CD4-positive, alpha-beta T cell (primary cell): Measurements from ENCODE around the gene RPL31. TPM values are rescaled to one million over a fixed set of nuclear protein-coding genes. Genes with fewer than 3 reads are reported as not detected.

Experiments used
- ATAC-seq: fragments of 200-7000 bp; cut with Tn5 transposase; one replicate; pipeline ENCODE4 v1.10.0; 2022; ENCODE audit warnings: mild to moderate bottlenecking; ENCODE audit not compliant: poor library complexity
- CTCF ChIA-PET: fragments of 350-600 bp; sonication (Branson Sonifier 250); formaldehyde crosslinking; loops from one replicate; lab custom pipeline; 2021; ENCODE audit warnings: antibody characterized with exemption, inconsistent platforms; lab: Charles Lee
- POLR2A ChIA-PET: fragments of 350-600 bp; sonication (Branson Sonifier 250); formaldehyde crosslinking; loops from one replicate; lab custom pipeline; 2021; ENCODE audit warnings: antibody characterized with exemption, inconsistent platforms; lab: Charles Lee
- DNase-seq, 14 experiments: peaks; one replicate each; pipeline ENCODE4 v3.0.0-alpha.2; 2013 to 2020; ENCODE audit warnings: mixed read lengths in 2 of 14
- H3K27ac ChIP-seq, 2 donors: one replicate each; pipeline versions ENCODE4 v1.5.1 to v1.7.0; 2013; ENCODE audit warnings: low read length in 2 of 2, low read depth in 1 of 2, mild to moderate bottlenecking in 1 of 2
- H3K27me3 ChIP-seq, 2 experiments: 1 replicate in 1 of 2; 2 replicates in 1 of 2; pipeline versions ENCODE4 v1.6.1 to v1.7.0; 2013; ENCODE audit warnings: low read length in 2 of 2, control low read depth in 1 of 2, mild to moderate bottlenecking in 1 of 2, moderate library complexity in 1 of 2; ENCODE audit not compliant: insufficient read depth in 2 of 2, control insufficient read depth in 1 of 2
- H3K36me3 ChIP-seq: one replicate; pipeline ENCODE4 v1.6.1; 2013; ENCODE audit warnings: low read length, control low read depth; ENCODE audit not compliant: insufficient read depth
- H3K4me1 ChIP-seq: one replicate; pipeline ENCODE4 v1.6.1; 2013; ENCODE audit warnings: low read length, control low read depth; ENCODE audit not compliant: insufficient read depth
- H3K4me3 ChIP-seq: one replicate; pipeline ENCODE4 v1.5.1; 2013; ENCODE audit warnings: mild to moderate bottlenecking, low read length, moderate library complexity
- H3K9me3 ChIP-seq, 2 experiments: 1 replicate in 1 of 2; 2 replicates in 1 of 2; pipeline versions ENCODE4 v1.6.1 to v1.7.0; 2013; ENCODE audit warnings: low read length in 2 of 2, mild to moderate bottlenecking in 2 of 2, control low read depth in 1 of 2, moderate library complexity in 1 of 2; ENCODE audit not compliant: control insufficient read depth in 1 of 2, insufficient read depth in 1 of 2
- H3K27ac Mint-ChIP-seq: one replicate; pipeline ENCODE4 v1.8.0; 2020; ENCODE audit warnings: mixed read lengths
- H3K27me3 Mint-ChIP-seq: one replicate; pipeline ENCODE4 v1.8.0; 2021; ENCODE audit warnings: mixed read lengths
- H3K36me3 Mint-ChIP-seq: one replicate; pipeline ENCODE4 v1.8.0; 2021; ENCODE audit warnings: low read depth, mixed read lengths
- H3K4me1 Mint-ChIP-seq: one replicate; pipeline ENCODE4 v1.8.0; 2021; ENCODE audit warnings: low read depth, mixed read lengths
- H3K4me3 Mint-ChIP-seq: one replicate; pipeline ENCODE4 v1.8.0; 2020; ENCODE audit warnings: mild to moderate bottlenecking, mixed read lengths
- H3K9me3 Mint-ChIP-seq: one replicate; pipeline ENCODE4 v1.8.0; 2020; ENCODE audit warnings: mixed read lengths
- intact Hi-C, 2 experiments: fragments of 100-400 bp; cut with DNase I in 1 of 2; cut with micrococcal nuclease in 1 of 2; formaldehyde crosslinking; loops; one replicate each; pipeline versions ENCODE4 v1.15.1 to v1.9.0; 2023 to 2025; cut with DNase I, micrococcal nuclease
- total RNA-seq, 174 experiments: library from RNA in 2 of 174; stranded (reverse) in 2 of 174; gene quantifications; one replicate each; pipeline ENCODE4 v1.2.3 and lab custom pipeline; 2021 to 2026
- TF ChIP-seq, protein P1 (sequence below): fragments of 200-600 bp; IDR thresholded peaks from one replicate; pipeline ENCODE4 v1.8.0; 2022; ENCODE audit warnings: antibody characterized with exemption, mild to moderate bottlenecking

RPL31 gene
- total RNA-seq, 2 experiments from 2014 or later = 2,901 to 2,913 TPM

- TF ChIP-seq, protein P1, sequence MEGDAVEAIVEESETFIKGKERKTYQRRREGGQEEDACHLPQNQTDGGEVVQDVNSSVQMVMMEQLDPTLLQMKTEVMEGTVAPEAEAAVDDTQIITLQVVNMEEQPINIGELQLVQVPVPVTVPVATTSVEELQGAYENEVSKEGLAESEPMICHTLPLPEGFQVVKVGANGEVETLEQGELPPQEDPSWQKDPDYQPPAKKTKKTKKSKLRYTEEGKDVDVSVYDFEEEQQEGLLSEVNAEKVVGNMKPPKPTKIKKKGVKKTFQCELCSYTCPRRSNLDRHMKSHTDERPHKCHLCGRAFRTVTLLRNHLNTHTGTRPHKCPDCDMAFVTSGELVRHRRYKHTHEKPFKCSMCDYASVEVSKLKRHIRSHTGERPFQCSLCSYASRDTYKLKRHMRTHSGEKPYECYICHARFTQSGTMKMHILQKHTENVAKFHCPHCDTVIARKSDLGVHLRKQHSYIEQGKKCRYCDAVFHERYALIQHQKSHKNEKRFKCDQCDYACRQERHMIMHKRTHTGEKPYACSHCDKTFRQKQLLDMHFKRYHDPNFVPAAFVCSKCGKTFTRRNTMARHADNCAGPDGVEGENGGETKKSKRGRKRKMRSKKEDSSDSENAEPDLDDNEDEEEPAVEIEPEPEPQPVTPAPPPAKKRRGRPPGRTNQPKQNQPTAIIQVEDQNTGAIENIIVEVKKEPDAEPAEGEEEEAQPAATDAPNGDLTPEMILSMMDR = no peak
- no peak overlapping the region for H3K4me3 ChIP-seq
- POLR2A ChIA-PET = no interaction called here
- Mint-ChIP-seq H3K27ac (no peak overlapping the region), H3K9me3 (no peaks in the 10 kb centered on the region), H3K4me1 (no peaks in the 10 kb centered on the region), H3K36me3 (peaks cover 4% of the 10 kb centered on the region), H3K27me3 (no peaks in the 10 kb centered on the region), H3K4me3 (no peak overlapping the region)
- H3K27ac ChIP-seq = no peak overlapping the region
- ATAC-seq (no peak), DNase-seq (no peak)
- no peaks in the 10 kb centered on the region for H3K27me3 ChIP-seq
- H3K36me3 ChIP-seq = no peaks in the 10 kb centered on the region
- CTCF ChIA-PET = no interaction called here
- H3K9me3 ChIP-seq = peaks cover 0 to 4% of the 10 kb centered on the region in 2 experiments
- no peaks in the 10 kb centered on the region for H3K4me1 ChIP-seq
- intact Hi-C loops = no loop called here
Observed at GRCh38 chr2:100972452-100972851, 29.6 kb upstream of the RPL31 start.

DNA sequence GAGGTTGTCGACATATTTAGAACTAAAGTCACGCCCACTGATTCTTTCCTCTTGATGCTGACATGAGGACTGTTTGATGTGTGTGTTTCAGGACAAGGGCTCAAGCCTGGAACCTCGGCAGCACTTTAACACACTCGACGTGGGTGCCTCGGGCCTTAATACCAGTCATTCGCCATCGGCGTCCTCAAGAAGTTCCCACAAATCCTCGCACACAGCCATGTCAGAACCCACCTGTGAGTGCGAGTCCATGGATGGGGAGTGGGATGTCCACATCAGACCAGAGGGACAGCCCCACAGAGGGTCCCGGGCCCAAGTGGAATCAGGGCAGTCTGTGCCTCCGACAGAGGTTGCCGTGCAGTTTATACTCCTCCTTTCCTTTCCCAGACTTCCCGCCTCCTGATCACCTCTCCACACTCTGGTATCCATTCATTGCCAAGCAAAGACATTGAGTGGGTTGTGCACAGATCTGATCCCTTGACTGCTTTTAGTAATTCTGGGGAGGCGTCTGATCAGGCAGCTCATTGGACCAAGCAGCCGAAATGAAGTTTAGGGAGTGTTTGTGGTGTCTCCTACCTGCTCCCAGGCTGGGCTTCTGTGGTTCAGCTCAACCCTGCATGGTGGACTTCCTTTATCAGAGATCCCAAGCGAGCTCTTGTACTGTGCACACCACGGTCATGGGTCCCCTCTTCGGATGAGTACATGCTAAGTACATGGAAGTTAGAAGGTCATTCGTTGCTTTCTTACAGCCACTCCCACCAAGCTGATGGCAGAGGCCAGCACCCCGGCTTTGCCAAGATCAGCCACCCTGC is 27.2 kb upstream of the RPL31 start:
- TF ChIP-seq, protein P1 = no peak
- H3K4me1 Mint-ChIP-seq = no peaks in the 10 kb centered on the region
- no peaks in the 10 kb centered on the region for H3K27me3 Mint-ChIP-seq

GRCh38 chr2:100975521-100975785 is 26.6 kb upstream of the RPL31 start:
- Histone ChIP-seq H3K27ac (no peak overlapping the region), H3K4me3 (no peak overlapping the region), H3K4me1 (no peaks in the 10 kb centered on the region), H3K36me3 (no peaks in the 10 kb centered on the region), H3K9me3 (no peaks in the 10 kb centered on the region), H3K27me3 (no peaks in the 10 kb centered on the region)
- POLR2A ChIA-PET = no interaction called here
- ATAC-seq (no peak), DNase-seq (no peak)
- Mint-ChIP-seq H3K27me3 (no peaks in the 10 kb centered on the region), H3K9me3 (no peaks in the 10 kb centered on the region), H3K27ac (no peak overlapping the region), H3K36me3 (peaks cover 8% of the 10 kb centered on the region), H3K4me1 (no peaks in the 10 kb centered on the region), H3K4me3 (no peak overlapping the region)
- intact Hi-C loops = no loop called here
- CTCF ChIA-PET = interaction anchor here (1.4 kb wide), 1 partner anchor 140 kb away, joined by 3 read pairs; no protein-coding TSS in a partner anchor
- TF ChIP-seq, protein P1 = no peak

More for the DNA sequence above, 27.2 kb upstream of the RPL31 start:
- Histone ChIP-seq H3K4me1 (no peaks in the 10 kb centered on the region), H3K36me3 (no peaks in the 10 kb centered on the region), H3K9me3 (peaks cover 0 to 3% of the 10 kb centered on the region in 2 experiments), H3K4me3 (no peak overlapping the region), H3K27ac (no peak overlapping the region), H3K27me3 (no peaks in the 10 kb centered on the region)
- ATAC-seq = no peak
- intact Hi-C loops = no loop called here
- no peak overlapping the region for H3K4me3 Mint-ChIP-seq
- ChIA-PET CTCF (interaction anchor here (1.4 kb wide), 1 partner anchor 140 kb away, joined by 3 read pairs; no protein-coding TSS in a partner anchor), POLR2A (no interaction called here)
- no peak for DNase-seq
- H3K36me3 Mint-ChIP-seq = peaks cover 8% of the 10 kb centered on the region
- no peaks in the 10 kb centered on the region for H3K9me3 Mint-ChIP-seq
- H3K27ac Mint-ChIP-seq = no peak overlapping the region
